VCaP (cell line): Measurements from ENCODE around the gene FBXW4.
A peak's percentile ranks its signal among the peaks of the same experiment; 100 is the strongest.

Source experiments
- H3K27ac ChIP-seq: fragments of 450-650 bp; 2 replicates; pipeline ENCODE4 v1.5.1; 2017
- CTCF ChIP-seq: fragments of 450-650 bp; conservative IDR thresholded peaks from 2 replicates; pipeline ENCODE4 v1.5.1; 2017; ENCODE audit warnings: mild to moderate bottlenecking, moderate library complexity

The FBXW4 gene

GRCh38 chr10:101695404-101695890 is 477 bp upstream of the FBXW4 start:
- H3K27ac ChIP-seq, result peak overlapping the region; percentile 96
- no peak for TF ChIP-seq CTCF

DNA sequence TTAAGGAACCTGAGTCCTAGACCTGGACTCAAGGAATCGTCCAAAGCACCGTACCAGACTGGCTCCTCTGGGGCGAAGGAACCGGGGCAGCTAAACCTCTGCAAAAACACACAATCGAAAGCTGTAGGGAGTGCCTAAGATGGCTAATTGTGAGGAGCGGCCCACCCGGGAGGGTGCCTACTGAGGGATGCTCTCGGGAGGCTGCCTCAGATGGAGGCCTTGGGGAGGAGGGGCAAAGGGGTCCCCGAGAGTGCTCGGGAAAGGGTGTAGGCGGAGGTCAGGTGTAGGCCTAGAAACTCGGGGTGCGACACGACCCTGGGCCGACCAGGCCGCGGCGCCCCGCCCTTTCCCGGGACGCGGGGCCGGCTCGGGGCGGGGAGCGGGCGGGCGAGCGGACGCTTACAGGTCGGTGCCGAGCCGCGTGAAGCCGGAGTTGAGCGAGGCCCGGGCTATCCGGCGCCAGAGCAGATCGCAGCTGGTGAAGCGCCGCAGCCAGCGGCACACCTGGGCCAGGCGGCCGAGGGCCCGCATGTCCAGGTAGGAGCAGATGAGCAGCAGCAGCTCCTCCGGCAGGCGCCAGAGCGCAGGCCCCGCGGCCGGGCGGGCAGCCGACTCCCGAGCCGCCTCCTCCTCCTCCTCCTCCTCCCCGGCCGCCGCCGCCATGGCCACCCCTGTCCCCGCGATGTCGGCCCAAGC is 844 bp downstream of the FBXW4 start:
- TF ChIP-seq CTCF, result no peak
- H3K27ac ChIP-seq, result peak overlapping the region; percentile 96

DNA sequence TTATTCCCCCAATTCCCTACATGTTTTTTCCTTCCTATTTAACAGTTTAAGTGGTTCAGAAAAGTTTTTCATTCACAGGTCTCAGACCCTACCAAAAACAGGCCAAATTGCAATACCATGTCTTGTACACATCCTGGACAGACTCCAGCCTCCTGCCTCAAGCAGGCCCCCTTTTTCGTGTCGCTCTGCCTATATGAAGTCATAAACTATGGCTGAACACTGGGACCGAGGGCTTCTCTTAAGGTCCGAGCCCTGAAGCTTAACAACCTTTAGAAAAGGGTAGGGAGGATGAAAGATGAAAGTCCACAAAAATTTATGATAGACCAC is 1.4 kb downstream of the FBXW4 start:
- TF ChIP-seq CTCF, result no peak
- peak overlapping the region; percentile 96 for H3K27ac ChIP-seq

- TF ChIP-seq CTCF, result no peak
- no peak overlapping the region for H3K27ac ChIP-seq
Measured at GRCh38 chr10:101691081-101691480, 3.9 kb downstream of the FBXW4 start.

DNA sequence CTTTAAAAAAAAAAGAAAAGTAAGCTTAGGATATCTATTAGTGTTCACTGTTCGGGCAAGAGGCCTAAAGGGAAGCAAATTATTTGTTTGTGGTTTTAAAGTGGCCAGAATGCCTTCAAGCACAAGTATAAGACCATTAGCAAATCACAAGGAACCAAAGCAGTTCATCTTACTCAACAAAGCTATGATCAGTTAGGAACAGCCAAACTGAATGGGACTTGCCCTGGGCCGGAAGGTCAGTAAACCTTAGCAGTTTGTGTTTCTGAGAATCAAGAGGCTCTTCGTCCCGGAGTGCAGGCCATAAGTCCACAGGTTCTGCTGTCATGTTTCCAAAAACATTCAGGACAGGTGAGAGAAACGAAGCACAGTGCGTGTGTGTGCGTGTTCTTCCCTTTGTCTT is 4.5 kb downstream of the FBXW4 start:
- no peak overlapping the region for H3K27ac ChIP-seq
- TF ChIP-seq CTCF, result no peak

- H3K27ac ChIP-seq, result no peak overlapping the region
- no peak for TF ChIP-seq CTCF
Measured at GRCh38 chr10:101687071-101687658, 7.8 kb downstream of the FBXW4 start.

DNA sequence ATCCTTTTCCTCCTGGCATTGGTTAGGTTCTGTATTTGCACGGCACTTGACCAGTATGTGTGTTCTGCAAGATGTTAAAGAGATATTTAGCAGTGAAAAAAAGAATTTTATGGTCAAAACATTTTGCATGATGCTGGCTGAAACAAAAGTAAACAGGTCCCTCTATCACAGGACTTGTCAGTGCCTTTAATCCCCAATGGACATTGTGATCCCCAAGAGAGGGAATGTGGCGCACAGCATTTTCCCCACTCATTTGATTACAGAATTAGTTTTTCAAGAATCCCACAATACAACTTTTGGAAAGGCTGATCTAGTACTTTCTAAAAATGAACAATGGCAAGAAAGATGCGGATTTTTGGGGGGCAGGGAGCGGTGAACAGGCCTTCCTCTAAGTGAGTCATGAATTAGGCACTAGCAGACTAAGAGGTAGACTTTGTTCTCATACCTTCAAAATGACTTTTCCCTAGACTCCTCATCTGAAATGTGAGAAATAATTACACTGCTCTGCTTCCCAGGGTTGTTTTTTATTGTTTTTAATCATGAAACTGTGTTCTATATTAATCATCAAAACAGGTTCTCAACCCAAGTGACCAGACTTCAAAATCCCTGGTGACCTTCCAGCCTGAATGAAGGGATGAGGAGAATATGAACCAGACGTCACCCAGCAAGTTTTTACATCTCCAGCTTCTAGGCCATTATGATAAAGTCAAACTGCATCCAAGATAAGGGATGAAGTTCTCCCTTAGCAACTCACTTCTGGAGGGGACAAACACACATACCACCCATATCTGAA is 8.6 kb downstream of the FBXW4 start:
- no peak overlapping the region for H3K27ac ChIP-seq
- no peak for TF ChIP-seq CTCF
